ENCODE results near the gene GALNT17.

The GALNT17 gene

GRCh38 chr7:71137479-71137878 lies 5.5 kb downstream of the GALNT17 start:
- Mint-ChIP-seq H3K27me3 (peaks cover 16% of the 10 kb centered on the region), H3K4me1 (ENCODE audit: low read depth) (no peaks in the 10 kb centered on the region), H3K36me3 (ENCODE audit: low read depth) (no peaks in the 10 kb centered on the region), H3K27ac (no peak overlapping the region), H3K9me3 (peaks cover 9% of the 10 kb centered on the region), H3K4me3 (no peak overlapping the region)
- no peak for DNase-seq

GRCh38 chr7:71140264-71140663 lies 8.3 kb downstream of the GALNT17 start:
- DNase-seq = no peak
- no peak overlapping the region for H3K4me3 Mint-ChIP-seq
- H3K36me3 Mint-ChIP-seq (ENCODE audit: low read depth) = no peaks in the 10 kb centered on the region
- no peaks in the 10 kb centered on the region for H3K4me1 Mint-ChIP-seq (ENCODE audit: low read depth)
- no peaks in the 10 kb centered on the region for H3K27me3 Mint-ChIP-seq
- H3K9me3 Mint-ChIP-seq = peaks cover 22% of the 10 kb centered on the region
- H3K27ac Mint-ChIP-seq = no peak overlapping the region

GRCh38 chr7:71144963-71145362 lies 13.0 kb downstream of the GALNT17 start:
- H3K27ac Mint-ChIP-seq = no peak overlapping the region
- H3K4me3 Mint-ChIP-seq = no peak overlapping the region
- peaks cover 31% of the 10 kb centered on the region for H3K9me3 Mint-ChIP-seq
- no peaks in the 10 kb centered on the region for H3K27me3 Mint-ChIP-seq
- no peaks in the 10 kb centered on the region for H3K4me1 Mint-ChIP-seq (ENCODE audit: low read depth)
- DNase-seq = no peak
- no peaks in the 10 kb centered on the region for H3K36me3 Mint-ChIP-seq (ENCODE audit: low read depth)

- Mint-ChIP-seq H3K9me3 (peaks cover 36% of the 10 kb centered on the region), H3K27ac (no peak overlapping the region), H3K27me3 (no peaks in the 10 kb centered on the region), H3K36me3 (ENCODE audit: low read depth) (no peaks in the 10 kb centered on the region), H3K4me1 (ENCODE audit: low read depth) (no peaks in the 10 kb centered on the region), H3K4me3 (no peak overlapping the region)
- no peak for DNase-seq
Measured at GRCh38 chr7:71145906-71146901, 14.3 kb downstream of the GALNT17 start.

DNA sequence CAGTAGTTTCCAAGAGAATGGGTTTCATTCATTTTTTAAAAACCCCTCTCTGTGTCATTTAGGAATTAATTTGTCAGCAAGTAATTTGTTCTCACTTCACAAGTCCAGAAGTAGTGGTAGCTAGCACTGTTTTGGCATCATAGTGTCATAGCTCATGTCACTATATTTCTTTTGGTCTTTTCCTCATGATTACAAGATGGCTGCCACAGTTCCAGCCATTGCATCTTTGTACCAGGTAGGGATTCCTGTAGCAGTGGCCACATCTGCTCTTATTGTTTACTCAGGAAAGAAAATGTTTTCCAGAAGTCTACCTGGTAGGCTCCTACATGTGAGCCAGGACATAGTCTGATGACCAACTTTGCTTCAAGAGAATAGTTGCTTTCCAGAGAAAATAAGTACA lies 16.2 kb downstream of the GALNT17 start:
- H3K9me3 Mint-ChIP-seq = peaks cover 34% of the 10 kb centered on the region
- no peaks in the 10 kb centered on the region for H3K36me3 Mint-ChIP-seq (ENCODE audit: low read depth)
- H3K27me3 Mint-ChIP-seq = no peaks in the 10 kb centered on the region
- H3K4me1 Mint-ChIP-seq (ENCODE audit: low read depth) = no peaks in the 10 kb centered on the region
- H3K27ac Mint-ChIP-seq = no peak overlapping the region
- DNase-seq = no peak
- no peak overlapping the region for H3K4me3 Mint-ChIP-seq

GRCh38 chr7:71155236-71155635 lies 23.3 kb downstream of the GALNT17 start:
- no peaks in the 10 kb centered on the region for H3K27me3 Mint-ChIP-seq
- H3K4me1 Mint-ChIP-seq (ENCODE audit: low read depth) = no peaks in the 10 kb centered on the region
- no peaks in the 10 kb centered on the region for H3K36me3 Mint-ChIP-seq (ENCODE audit: low read depth)
- no peak for DNase-seq
- H3K27ac Mint-ChIP-seq = no peak overlapping the region
- H3K9me3 Mint-ChIP-seq = peaks cover 18% of the 10 kb centered on the region
- H3K4me3 Mint-ChIP-seq = no peak overlapping the region

GRCh38 chr7:71157757-71158156 lies 25.8 kb downstream of the GALNT17 start:
- Mint-ChIP-seq H3K4me3 (no peak overlapping the region), H3K4me1 (ENCODE audit: low read depth) (no peaks in the 10 kb centered on the region), H3K27ac (no peak overlapping the region)

GRCh38 chr7:71165708-71166107 lies 33.8 kb downstream of the GALNT17 start:
- DNase-seq = no peak
- Mint-ChIP-seq H3K4me3 (no peak overlapping the region), H3K27me3 (no peaks in the 10 kb centered on the region), H3K9me3 (peaks cover 8% of the 10 kb centered on the region), H3K4me1 (ENCODE audit: low read depth) (no peaks in the 10 kb centered on the region), H3K27ac (no peak overlapping the region), H3K36me3 (ENCODE audit: low read depth) (no peaks in the 10 kb centered on the region)

More at GRCh38 chr7:71157757-71158156, 25.8 kb downstream of the GALNT17 start:
- H3K9me3 Mint-ChIP-seq = peaks cover 11% of the 10 kb centered on the region
- no peak for DNase-seq
- H3K27me3 Mint-ChIP-seq = no peaks in the 10 kb centered on the region
- H3K36me3 Mint-ChIP-seq (ENCODE audit: low read depth) = no peaks in the 10 kb centered on the region

DNA sequence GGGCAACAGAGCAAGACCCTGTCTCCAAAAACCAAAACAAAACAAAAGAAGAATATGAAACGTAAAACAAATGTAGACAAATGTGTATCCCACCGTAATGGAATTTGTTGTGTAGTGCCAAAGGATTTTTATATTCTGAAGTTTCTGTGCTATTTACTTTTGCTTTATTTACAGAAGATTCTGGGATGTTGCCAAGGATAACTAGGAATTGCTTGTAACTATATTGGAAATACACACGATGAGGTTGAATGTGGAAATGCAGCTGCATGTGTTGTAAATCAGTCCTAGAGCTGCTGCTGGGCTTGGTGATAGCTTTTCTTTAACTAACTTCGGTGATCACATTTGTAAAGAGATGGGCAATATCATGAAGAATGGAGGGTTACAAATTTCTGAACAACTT lies 39.5 kb downstream of the GALNT17 start:
- no peaks in the 10 kb centered on the region for H3K27me3 Mint-ChIP-seq
- H3K9me3 Mint-ChIP-seq = peaks cover 10% of the 10 kb centered on the region
- H3K27ac Mint-ChIP-seq = no peak overlapping the region
- H3K36me3 Mint-ChIP-seq (ENCODE audit: low read depth) = no peaks in the 10 kb centered on the region
- no peaks in the 10 kb centered on the region for H3K4me1 Mint-ChIP-seq (ENCODE audit: low read depth)
- DNase-seq = no peak
- no peak overlapping the region for H3K4me3 Mint-ChIP-seq

DNA sequence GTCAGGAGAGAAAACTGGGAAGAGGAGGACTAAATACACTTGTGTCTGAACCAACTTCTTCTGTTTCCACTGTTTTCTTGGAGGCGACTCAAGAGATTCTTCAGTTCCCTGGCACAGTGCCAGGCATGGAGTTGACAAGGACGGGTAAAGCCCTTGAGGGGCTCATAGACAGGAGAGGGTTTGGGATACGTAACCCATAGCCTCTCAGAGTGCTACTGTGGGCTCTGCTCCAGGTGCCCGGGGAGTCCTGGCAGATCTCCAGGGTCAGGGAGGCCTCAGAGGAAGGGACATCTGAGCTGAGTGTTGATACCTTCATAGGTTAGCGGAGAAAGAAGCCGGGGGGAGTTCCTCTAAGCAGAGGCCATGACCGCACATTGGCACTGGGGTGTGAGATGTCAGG lies 42.0 kb downstream of the GALNT17 start:
- H3K27ac Mint-ChIP-seq = no peak overlapping the region
- no peak for DNase-seq
- H3K36me3 Mint-ChIP-seq (ENCODE audit: low read depth) = no peaks in the 10 kb centered on the region
- no peaks in the 10 kb centered on the region for H3K27me3 Mint-ChIP-seq
- H3K9me3 Mint-ChIP-seq = peaks cover 13% of the 10 kb centered on the region
- no peak overlapping the region for H3K4me3 Mint-ChIP-seq
- no peaks in the 10 kb centered on the region for H3K4me1 Mint-ChIP-seq (ENCODE audit: low read depth)

DNA sequence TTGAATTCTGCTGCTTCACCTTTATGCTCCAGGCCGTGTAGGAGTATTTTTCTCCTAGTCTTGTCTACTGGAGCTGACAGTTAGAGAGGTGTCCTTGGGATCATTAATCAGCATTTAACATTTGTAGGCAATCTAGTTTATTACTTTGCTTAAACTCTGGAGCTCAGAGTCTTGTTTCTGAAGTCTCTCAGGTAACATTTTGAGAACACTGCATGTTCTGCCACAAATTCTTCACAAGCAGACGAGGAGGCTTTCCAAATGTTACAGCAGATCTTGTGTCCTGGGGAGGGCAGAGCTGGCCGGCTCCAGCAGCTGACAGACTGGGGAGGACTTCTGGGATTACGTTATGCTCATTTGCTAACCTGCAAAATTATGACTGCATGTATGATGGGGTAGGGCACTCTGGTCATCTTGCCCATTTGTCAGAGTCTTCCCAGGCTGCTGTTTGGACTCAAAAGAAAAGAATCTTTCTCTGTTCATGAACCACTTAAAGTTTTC lies 50.5 kb downstream of the GALNT17 start:
- H3K4me1 Mint-ChIP-seq (ENCODE audit: low read depth) = no peaks in the 10 kb centered on the region
- DNase-seq = no peak
- H3K4me3 Mint-ChIP-seq = no peak overlapping the region
- H3K36me3 Mint-ChIP-seq (ENCODE audit: low read depth) = no peaks in the 10 kb centered on the region
- no peaks in the 10 kb centered on the region for H3K27me3 Mint-ChIP-seq
- peaks cover 12% of the 10 kb centered on the region for H3K9me3 Mint-ChIP-seq
- no peak overlapping the region for H3K27ac Mint-ChIP-seq

DNA sequence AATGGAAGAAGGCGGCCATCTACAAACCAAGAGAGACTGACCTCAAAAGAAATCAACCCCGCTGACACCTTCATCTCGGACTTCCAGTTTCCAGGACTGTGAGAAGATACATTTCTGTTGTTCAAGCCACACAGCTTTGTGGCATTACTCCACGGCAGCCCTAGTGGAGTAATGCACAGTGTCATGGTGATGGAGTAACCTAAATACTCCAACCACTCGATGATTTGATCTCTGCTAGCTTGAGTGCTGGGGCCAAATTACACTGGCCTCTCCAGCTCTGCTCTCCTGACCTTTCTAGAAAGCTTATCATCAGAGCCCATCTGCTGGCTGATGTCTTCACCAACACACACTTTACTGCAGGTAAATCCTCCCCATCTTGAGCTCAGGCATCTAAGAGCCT lies 52.2 kb downstream of the GALNT17 start:
- DNase-seq = no peak
- Mint-ChIP-seq H3K36me3 (ENCODE audit: low read depth) (no peaks in the 10 kb centered on the region), H3K4me3 (no peak overlapping the region), H3K4me1 (ENCODE audit: low read depth) (no peaks in the 10 kb centered on the region), H3K27ac (no peak overlapping the region), H3K9me3 (peaks cover 18% of the 10 kb centered on the region), H3K27me3 (no peaks in the 10 kb centered on the region)

DNA sequence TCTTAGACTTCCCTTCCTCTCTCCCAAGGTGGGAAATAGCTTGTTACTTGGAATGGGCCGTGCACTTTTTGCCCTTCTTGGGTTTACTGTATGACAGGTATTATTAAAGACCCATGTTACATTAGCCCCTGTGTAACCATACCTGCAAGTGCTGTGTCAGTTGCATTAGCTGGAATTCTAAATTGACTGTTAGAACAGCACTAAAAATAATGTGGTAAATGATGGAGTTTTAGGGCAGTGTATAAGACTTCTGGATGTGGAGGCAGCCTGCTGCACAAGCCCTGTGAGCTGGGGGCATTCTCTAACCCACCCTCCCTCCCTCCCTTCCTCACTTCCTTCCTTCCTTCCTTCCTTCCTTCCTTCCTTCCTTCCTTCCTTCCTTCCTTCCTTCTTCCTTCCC lies 52.7 kb downstream of the GALNT17 start:
- Mint-ChIP-seq H3K36me3 (ENCODE audit: low read depth) (no peaks in the 10 kb centered on the region), H3K9me3 (peaks cover 22% of the 10 kb centered on the region), H3K4me3 (no peak overlapping the region), H3K27me3 (no peaks in the 10 kb centered on the region), H3K27ac (no peak overlapping the region), H3K4me1 (ENCODE audit: low read depth) (no peaks in the 10 kb centered on the region)
- DNase-seq = no peak

- no peaks in the 10 kb centered on the region for H3K36me3 Mint-ChIP-seq (ENCODE audit: low read depth)
- H3K9me3 Mint-ChIP-seq = peaks cover 25% of the 10 kb centered on the region
- no peak for DNase-seq
- H3K27me3 Mint-ChIP-seq = no peaks in the 10 kb centered on the region
- no peak overlapping the region for H3K4me3 Mint-ChIP-seq
- H3K4me1 Mint-ChIP-seq (ENCODE audit: low read depth) = no peaks in the 10 kb centered on the region
- H3K27ac Mint-ChIP-seq = no peak overlapping the region
Measured at GRCh38 chr7:71186535-71187057, 54.7 kb downstream of the GALNT17 start.

DNA sequence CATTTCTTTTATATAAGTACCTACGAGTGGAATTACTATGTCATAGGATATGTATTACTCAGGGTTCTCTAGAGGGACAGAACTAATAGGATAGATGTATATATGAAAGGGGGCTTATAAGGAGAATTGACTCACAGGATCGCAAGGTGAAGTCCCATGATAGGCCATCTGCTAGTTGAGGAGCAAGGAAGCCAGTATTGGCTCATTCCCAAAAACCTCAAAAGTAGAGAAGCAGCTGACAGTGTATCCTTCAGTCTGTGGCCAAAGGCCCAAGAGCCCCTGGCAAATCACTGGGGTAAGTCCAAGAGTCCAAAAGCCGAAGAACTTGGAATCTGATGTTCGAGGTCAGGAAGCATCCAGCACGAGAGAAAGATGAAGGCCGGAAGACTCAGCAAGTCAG lies 59.8 kb downstream of the GALNT17 start:
- peaks cover 27% of the 10 kb centered on the region for H3K9me3 Mint-ChIP-seq
- H3K27ac Mint-ChIP-seq = no peak overlapping the region
- no peaks in the 10 kb centered on the region for H3K27me3 Mint-ChIP-seq
- H3K36me3 Mint-ChIP-seq (ENCODE audit: low read depth) = no peaks in the 10 kb centered on the region
- no peak for DNase-seq
- H3K4me3 Mint-ChIP-seq = no peak overlapping the region
- H3K4me1 Mint-ChIP-seq (ENCODE audit: low read depth) = no peaks in the 10 kb centered on the region

All from activated T-cell treated with anti-CD3 and anti-CD28 coated beads, Interleukin-2, amount 50 U/mL, for 24 hours (primary cell).